GM18909 (cell line): Measurements from ENCODE around the gene PCBP3.

Experiments
- ATAC-seq: cut with Tn5 transposase; IDR thresholded peaks from one replicate; pipeline ENCODE4 v1.9.1; 2021; ENCODE audit warnings: mild to moderate bottlenecking; ENCODE audit not compliant: unreplicated experiment, poor library complexity

Gene PCBP3

GRCh38 chr21:45769294-45769693 is 125.8 kb downstream of the PCBP3 start:
- ATAC-seq, result no peak

- ATAC-seq, result no peak
These were observed 126.4 kb downstream of the PCBP3 start for GRCh38 chr21:45769896-45770295.

- no peak for ATAC-seq
These were observed 128.7 kb downstream of the PCBP3 start for GRCh38 chr21:45772180-45772579.

- no peak for ATAC-seq
These were observed 130.8 kb downstream of the PCBP3 start for GRCh38 chr21:45774291-45774690.

- ATAC-seq, result no peak
These were observed 133.4 kb downstream of the PCBP3 start for GRCh38 chr21:45776971-45777370.

- ATAC-seq, result no peak
These were observed 135.2 kb downstream of the PCBP3 start for GRCh38 chr21:45778686-45779085.

GRCh38 chr21:45779226-45779625 is 135.7 kb downstream of the PCBP3 start:
- no peak for ATAC-seq

- ATAC-seq, result no peak
These were observed 137.1 kb downstream of the PCBP3 start for GRCh38 chr21:45780647-45781046.

GRCh38 chr21:45781741-45782140 is 138.2 kb downstream of the PCBP3 start:
- no peak for ATAC-seq

- ATAC-seq, result no peak
These were observed 143.1 kb downstream of the PCBP3 start for GRCh38 chr21:45786660-45787059.

GRCh38 chr21:45787371-45787770 is 143.8 kb downstream of the PCBP3 start:
- no peak for ATAC-seq

- no peak for ATAC-seq
These were observed 144.7 kb downstream of the PCBP3 start for GRCh38 chr21:45788198-45788597.

- no peak for ATAC-seq
These were observed 145.3 kb downstream of the PCBP3 start for GRCh38 chr21:45788637-45789506.

GRCh38 chr21:45790427-45790826 is 146.9 kb downstream of the PCBP3 start:
- no peak for ATAC-seq

GRCh38 chr21:45791562-45792418 is 148.3 kb downstream of the PCBP3 start:
- ATAC-seq, result no peak

- no peak for ATAC-seq
These were observed 149.3 kb downstream of the PCBP3 start for GRCh38 chr21:45792682-45793383.

GRCh38 chr21:45794027-45794426 is 150.5 kb downstream of the PCBP3 start:
- no peak for ATAC-seq

GRCh38 chr21:45796003-45796402 is 152.5 kb downstream of the PCBP3 start:
- ATAC-seq, result no peak

- no peak for ATAC-seq
These were observed 153.8 kb downstream of the PCBP3 start for GRCh38 chr21:45797338-45797737.

- ATAC-seq, result no peak
These were observed 156.3 kb downstream of the PCBP3 start for GRCh38 chr21:45799765-45800338.
